ENCODE data around the gene RAPGEF6.
"Not testable (repeated sequence)": the region's sequence is repeated elsewhere in the genome, so short reads cannot be mapped to it uniquely, and the experiment has no call there.

RAPGEF6 gene

GRCh38 chr5:131416729-131417128, 218.3 kb downstream of the RAPGEF6 start:
- no peak for DNase-seq

GRCh38 chr5:131413605-131414559, 221.1 kb downstream of the RAPGEF6 start:
- peak in 1 of 2 donors; percentile 22 for DNase-seq

- no peak for DNase-seq
These were observed 227.9 kb downstream of the RAPGEF6 start for GRCh38 chr5:131406975-131407638.

- no peak for DNase-seq
These were observed 229.0 kb downstream of the RAPGEF6 start for GRCh38 chr5:131406076-131406475.

GRCh38 chr5:131405674-131406073, 229.4 kb downstream of the RAPGEF6 start:
- no peak for DNase-seq

GRCh38 chr5:131400585-131400984, 234.4 kb downstream of the RAPGEF6 start:
- DNase-seq, result no peak

- DNase-seq, result not testable (repeated sequence)
These were observed 236.0 kb downstream of the RAPGEF6 start for GRCh38 chr5:131399007-131399406.

GRCh38 chr5:131396630-131397273, 238.3 kb downstream of the RAPGEF6 start:
- no peak for DNase-seq

- no peak for DNase-seq
These were observed 239.0 kb downstream of the RAPGEF6 start for GRCh38 chr5:131396015-131396414.

GRCh38 chr5:131394128-131394527, 240.9 kb downstream of the RAPGEF6 start:
- peak in 1 of 2 donors; percentile 42 for DNase-seq

GRCh38 chr5:131393498-131393968, 241.5 kb downstream of the RAPGEF6 start:
- no peak for DNase-seq

GRCh38 chr5:131392466-131393095, 242.4 kb downstream of the RAPGEF6 start:
- no peak for DNase-seq

- DNase-seq, result no peak
These were observed 245.2 kb downstream of the RAPGEF6 start for GRCh38 chr5:131389869-131390265.

- peak in 1 of 2 donors; percentile 44 for DNase-seq
These were observed 245.7 kb downstream of the RAPGEF6 start for GRCh38 chr5:131389096-131389868.

- no peak for DNase-seq
These were observed 247.8 kb downstream of the RAPGEF6 start for GRCh38 chr5:131387255-131387654.

GRCh38 chr5:131386779-131387178, 248.2 kb downstream of the RAPGEF6 start:
- no peak for DNase-seq

GRCh38 chr5:131386124-131386523, 248.9 kb downstream of the RAPGEF6 start:
- no peak for DNase-seq

GRCh38 chr5:131384616-131385214, 250.3 kb downstream of the RAPGEF6 start:
- DNase-seq, result peak; percentile 43 to 71

GRCh38 chr5:131384173-131384572, 250.9 kb downstream of the RAPGEF6 start:
- no peak for DNase-seq

GRCh38 chr5:131382407-131383395, 252.3 kb downstream of the RAPGEF6 start:
- peak in 1 of 2 donors; percentile 46 for DNase-seq
